ENCODE results near the gene REG4.
A peak's percentile ranks its signal among the peaks of the same experiment; 100 is the strongest.

The REG4 gene

GRCh38 chr1:119828266-119828665 lies 17.0 kb upstream of the REG4 start:
- H4K12ac ChIP-seq (ENCODE audit: low read depth, low read length): no peak overlapping the region

GRCh38 chr1:119827010-119827409 lies 15.8 kb upstream of the REG4 start:
- H2BK120ac ChIP-seq (ENCODE audit: insufficient read depth, low read length, poor library complexity): no peak overlapping the region
- no peak overlapping the region for H3K23ac ChIP-seq (ENCODE audit: low read length)
- no peak overlapping the region for H3K4ac ChIP-seq (ENCODE audit: low read depth, low read length)
- no peak overlapping the region for H2BK12ac ChIP-seq (ENCODE audit: low read length)
- peak in 1 of 2 donors; percentile 16 for DNase-seq
- H3K4me1 ChIP-seq (ENCODE audit: control insufficient read depth in 1 of 2, insufficient read depth in 2 of 2, low read length in 2 of 2): no peaks in the 10 kb centered on the region
- no peak overlapping the region for H3K14ac ChIP-seq (ENCODE audit: low read length)
- no peaks in the 10 kb centered on the region for H3K9me3 ChIP-seq (ENCODE audit: insufficient read depth, low read depth, low read length)
- H3K79me2 ChIP-seq (ENCODE audit: control insufficient read depth, insufficient read depth, low read length, poor library complexity): no peaks in the 10 kb centered on the region
- peak overlapping the region; percentile 25 for H3K4me3 ChIP-seq (ENCODE audit: low read depth, low read length)
- H3K36me3 ChIP-seq (ENCODE audit: control insufficient read depth in 1 of 2, insufficient read depth in 2 of 2, low read length in 2 of 2): no peaks in the 10 kb centered on the region
- no peaks in the 10 kb centered on the region for H3K79me1 ChIP-seq (ENCODE audit: low read length)
- no peak overlapping the region for H3K18ac ChIP-seq (ENCODE audit: low read length)
- H4K91ac ChIP-seq (ENCODE audit: low read depth, low read length): no peak overlapping the region
- no peaks in the 10 kb centered on the region for H3K27me3 ChIP-seq (ENCODE audit: insufficient read depth, low read length)
- no peak overlapping the region for H4K12ac ChIP-seq (ENCODE audit: low read depth, low read length)
- no peak overlapping the region for H3K27ac ChIP-seq (ENCODE audit: low read depth, low read length)
- H2AFZ ChIP-seq (ENCODE audit: insufficient read depth, low read length, poor library complexity): no peak overlapping the region
- no peak overlapping the region for H4K8ac ChIP-seq (ENCODE audit: low read depth, low read length)
- H3K4me2 ChIP-seq (ENCODE audit: low read length): no peak overlapping the region
- no peak overlapping the region for H2BK5ac ChIP-seq (ENCODE audit: low read depth, low read length, poor library complexity)
- WGBS (ENCODE audit: extremely low coverage, insufficient coverage, insufficient read length): no CpG with 5 or more reads among the region's 1 CpG
- no peak overlapping the region for H2AK5ac ChIP-seq (ENCODE audit: low read length)
- no peak overlapping the region for H3K9ac ChIP-seq (ENCODE audit: low read length)

More at GRCh38 chr1:119828266-119828665, 17.0 kb upstream of the REG4 start:
- no peak overlapping the region for H2AK5ac ChIP-seq (ENCODE audit: low read length)
- no peak overlapping the region for H2BK120ac ChIP-seq (ENCODE audit: insufficient read depth, low read length, poor library complexity)
- H3K4me3 ChIP-seq (ENCODE audit: low read depth, low read length): no peak overlapping the region
- H3K9ac ChIP-seq (ENCODE audit: low read length): no peak overlapping the region
- no peaks in the 10 kb centered on the region for H3K79me2 ChIP-seq (ENCODE audit: control insufficient read depth, insufficient read depth, low read length, poor library complexity)
- H4K91ac ChIP-seq (ENCODE audit: low read depth, low read length): no peak overlapping the region
- H3K4me2 ChIP-seq (ENCODE audit: low read length): no peak overlapping the region
- no peak overlapping the region for H2BK12ac ChIP-seq (ENCODE audit: low read length)
- H3K4me1 ChIP-seq (ENCODE audit: control insufficient read depth in 1 of 2, insufficient read depth in 2 of 2, low read length in 2 of 2): no peaks in the 10 kb centered on the region
- H3K4ac ChIP-seq (ENCODE audit: low read depth, low read length): no peak overlapping the region
- no peaks in the 10 kb centered on the region for H3K79me1 ChIP-seq (ENCODE audit: low read length)
- H2BK5ac ChIP-seq (ENCODE audit: low read depth, low read length, poor library complexity): no peak overlapping the region
- H3K27ac ChIP-seq (ENCODE audit: low read depth, low read length): no peak overlapping the region
- no peak for DNase-seq
- H3K14ac ChIP-seq (ENCODE audit: low read length): no peak overlapping the region
- H3K18ac ChIP-seq (ENCODE audit: low read length): no peak overlapping the region
- no peak overlapping the region for H3K23ac ChIP-seq (ENCODE audit: low read length)
- no peak overlapping the region for H4K8ac ChIP-seq (ENCODE audit: low read depth, low read length)
- no peaks in the 10 kb centered on the region for H3K9me3 ChIP-seq (ENCODE audit: insufficient read depth, low read depth, low read length)
- H3K36me3 ChIP-seq (ENCODE audit: control insufficient read depth in 1 of 2, insufficient read depth in 2 of 2, low read length in 2 of 2): no peaks in the 10 kb centered on the region
- no CpG with 5 or more reads among the region's 3 CpGs for WGBS (ENCODE audit: extremely low coverage, insufficient coverage, insufficient read length)
- no peak overlapping the region for H2AFZ ChIP-seq (ENCODE audit: insufficient read depth, low read length, poor library complexity)
- no peaks in the 10 kb centered on the region for H3K27me3 ChIP-seq (ENCODE audit: insufficient read depth, low read length)

- no peak for DNase-seq
- Histone ChIP-seq H3K4me1 (ENCODE audit: control insufficient read depth in 1 of 2, insufficient read depth in 2 of 2, low read length in 2 of 2) (no peaks in the 10 kb centered on the region), H3K36me3 (ENCODE audit: control insufficient read depth in 1 of 2, insufficient read depth in 2 of 2, low read length in 2 of 2) (no peaks in the 10 kb centered on the region), H2AFZ (ENCODE audit: insufficient read depth, low read length, poor library complexity) (no peak overlapping the region), H3K14ac (ENCODE audit: low read length) (no peak overlapping the region), H3K79me2 (ENCODE audit: control insufficient read depth, insufficient read depth, low read length, poor library complexity) (no peaks in the 10 kb centered on the region), H3K9ac (ENCODE audit: low read length) (no peak overlapping the region), H4K8ac (ENCODE audit: low read depth, low read length) (no peak overlapping the region), H2AK5ac (ENCODE audit: low read length) (no peak overlapping the region), H3K4me2 (ENCODE audit: low read length) (no peak overlapping the region), H3K27ac (ENCODE audit: low read depth, low read length) (no peak overlapping the region), H3K4me3 (ENCODE audit: low read depth, low read length) (no peak overlapping the region), H4K12ac (ENCODE audit: low read depth, low read length) (no peak overlapping the region), H3K23ac (ENCODE audit: low read length) (no peak overlapping the region), H3K18ac (ENCODE audit: low read length) (no peak overlapping the region), H3K9me3 (ENCODE audit: insufficient read depth, low read depth, low read length) (no peaks in the 10 kb centered on the region), H2BK120ac (ENCODE audit: insufficient read depth, low read length, poor library complexity) (no peak overlapping the region), H3K4ac (ENCODE audit: low read depth, low read length) (no peak overlapping the region), H4K91ac (ENCODE audit: low read depth, low read length) (no peak overlapping the region), H3K27me3 (ENCODE audit: insufficient read depth, low read length) (no peaks in the 10 kb centered on the region), H2BK12ac (ENCODE audit: low read length) (no peak overlapping the region), H3K79me1 (ENCODE audit: low read length) (no peaks in the 10 kb centered on the region), H2BK5ac (ENCODE audit: low read depth, low read length, poor library complexity) (no peak overlapping the region)
- no CpG with 5 or more reads among the region's 3 CpGs for WGBS (ENCODE audit: extremely low coverage, insufficient coverage, insufficient read length)
These were observed 11.1 kb upstream of the REG4 start for GRCh38 chr1:119822406-119822805.

GRCh38 chr1:119818181-119818580 lies 6.9 kb upstream of the REG4 start:
- no peak for DNase-seq
- H2BK12ac ChIP-seq (ENCODE audit: low read length): no peak overlapping the region
- H3K27me3 ChIP-seq (ENCODE audit: insufficient read depth, low read length): no peaks in the 10 kb centered on the region
- no peak overlapping the region for H4K8ac ChIP-seq (ENCODE audit: low read depth, low read length)
- no peak overlapping the region for H2AFZ ChIP-seq (ENCODE audit: insufficient read depth, low read length, poor library complexity)
- H2AK5ac ChIP-seq (ENCODE audit: low read length): no peak overlapping the region
- H3K4me2 ChIP-seq (ENCODE audit: low read length): no peak overlapping the region
- WGBS (ENCODE audit: extremely low coverage, insufficient coverage, insufficient read length): no CpG with 5 or more reads among the region's 2 CpGs
- no peak overlapping the region for H2BK120ac ChIP-seq (ENCODE audit: insufficient read depth, low read length, poor library complexity)
- H3K4me3 ChIP-seq (ENCODE audit: low read depth, low read length): no peak overlapping the region
- H3K14ac ChIP-seq (ENCODE audit: low read length): no peak overlapping the region
- no peak overlapping the region for H3K23ac ChIP-seq (ENCODE audit: low read length)
- H3K27ac ChIP-seq (ENCODE audit: low read depth, low read length): no peak overlapping the region
- no peak overlapping the region for H3K4ac ChIP-seq (ENCODE audit: low read depth, low read length)
- no peak overlapping the region for H2BK5ac ChIP-seq (ENCODE audit: low read depth, low read length, poor library complexity)
- no peaks in the 10 kb centered on the region for H3K36me3 ChIP-seq (ENCODE audit: control insufficient read depth in 1 of 2, insufficient read depth in 2 of 2, low read length in 2 of 2)
- no peaks in the 10 kb centered on the region for H3K4me1 ChIP-seq (ENCODE audit: control insufficient read depth in 1 of 2, insufficient read depth in 2 of 2, low read length in 2 of 2)
- no peak overlapping the region for H4K12ac ChIP-seq (ENCODE audit: low read depth, low read length)
- H3K9ac ChIP-seq (ENCODE audit: low read length): no peak overlapping the region
- no peaks in the 10 kb centered on the region for H3K79me2 ChIP-seq (ENCODE audit: control insufficient read depth, insufficient read depth, low read length, poor library complexity)
- no peaks in the 10 kb centered on the region for H3K79me1 ChIP-seq (ENCODE audit: low read length)
- H3K9me3 ChIP-seq (ENCODE audit: insufficient read depth, low read depth, low read length): no peaks in the 10 kb centered on the region
- no peak overlapping the region for H3K18ac ChIP-seq (ENCODE audit: low read length)
- no peak overlapping the region for H4K91ac ChIP-seq (ENCODE audit: low read depth, low read length)

Data from trophoblast cell (in vitro differentiated cells and primary cell).